Measurements from ENCODE around the gene ZFPM1. TPM values are rescaled to one million over a fixed set of nuclear protein-coding genes. Genes with fewer than 3 reads are reported as not detected.

ZFPM1 gene
- total RNA-seq, 1 experiment from 2014 or later: 3.9 TPM

GRCh38 chr16:88449267-88449561 lies 3.9 kb upstream of the ZFPM1 start:
- H3K9me3 ChIP-seq (ENCODE audit: control insufficient read depth, insufficient read depth, low read depth, low read length): no peaks in the 10 kb centered on the region
- ATAC-seq (no peak), DNase-seq (ENCODE audit: low read depth, low spot score) (no peak)
- peaks cover 6% of the 10 kb centered on the region; the same call in 1 of the 2 replicates for H3K4me1 ChIP-seq (ENCODE audit: control insufficient read depth, insufficient read depth, low read length)
- TF ChIP-seq TCF7L2 (IDR thresholded peaks at IDR 0.05; ENCODE audit: low read depth, low read length) (no peak), SIN3A (IDR thresholded peaks at IDR 0.05; ENCODE audit: borderline replicate concordance, insufficient read depth, low read depth, low read length) (no peak), POLR2AphosphoS5 (IDR thresholded peaks at IDR 0.05; ENCODE audit: low read depth, low read length) (no peak), REST (IDR thresholded peaks at IDR 0.05; ENCODE audit: insufficient read depth in 1 of 2, low read depth in 2 of 2, low read length in 1 of 2) (no peak), CTCF (IDR thresholded peaks at IDR 0.05) (no peak)
- no peaks in the 10 kb centered on the region for H3K27me3 ChIP-seq (ENCODE audit: control insufficient read depth, insufficient read depth, low read length)
- H3K27ac ChIP-seq (ENCODE audit: low read length): no peak overlapping the region
- POLR2A ChIA-PET: no interaction called here
- in situ Hi-C loops (cut with HindIII; ENCODE audit: low pct_unique_long_range_greater_than_20kb, low sequenced_read_pairs): no loop called here
- BruUV-seq (replicated peaks): no TSS peak
- H3K4me3 ChIP-seq (ENCODE audit: low read depth in 2 of 2, low read length in 2 of 2): no peak overlapping the region
- intact Hi-C loops (cut with micrococcal nuclease; ENCODE audit: unreplicated experiment): no loop called here
- no peaks in the 10 kb centered on the region; the same call in 1 of the 2 replicates for H3K36me3 ChIP-seq (ENCODE audit: control insufficient read depth, insufficient read depth, low read length)
- CTCF ChIA-PET: no interaction called here

GRCh38 chr16:88451586-88452481 lies 1.2 kb upstream of the ZFPM1 start:
- intact Hi-C loops (cut with micrococcal nuclease; ENCODE audit: unreplicated experiment): no loop called here

More at GRCh38 chr16:88451586-88452481, 1.2 kb upstream of the ZFPM1 start:
- in situ Hi-C loops (cut with HindIII; ENCODE audit: low pct_unique_long_range_greater_than_20kb, low sequenced_read_pairs): no loop called here
- Histone ChIP-seq H3K27me3 (ENCODE audit: control insufficient read depth, insufficient read depth, low read length) (no peaks in the 10 kb centered on the region), H3K27ac (ENCODE audit: low read length) (peak overlapping the region; percentile 68), H3K4me1 (ENCODE audit: control insufficient read depth, insufficient read depth, low read length) (peaks cover 16% of the 10 kb centered on the region), H3K4me3 (ENCODE audit: low read depth in 2 of 2, low read length in 2 of 2) (peak overlapping the region; percentile 42 to 57), H3K36me3 (ENCODE audit: control insufficient read depth, insufficient read depth, low read length) (no peaks in the 10 kb centered on the region; the same call in 1 of the 2 replicates), H3K9me3 (ENCODE audit: control insufficient read depth, insufficient read depth, low read depth, low read length) (no peaks in the 10 kb centered on the region)
- ChIA-PET POLR2A (no interaction called here), CTCF (no interaction called here)
- ATAC-seq (no peak), DNase-seq (ENCODE audit: low read depth, low spot score) (no peak)
- no TSS peak for BruUV-seq (replicated peaks)
- TF ChIP-seq TCF7L2 (IDR thresholded peaks at IDR 0.05; ENCODE audit: low read depth, low read length): no peak
- no peak for TF ChIP-seq REST (IDR thresholded peaks at IDR 0.05; ENCODE audit: insufficient read depth in 1 of 2, low read depth in 2 of 2, low read length in 1 of 2)
- no peak for TF ChIP-seq SIN3A (IDR thresholded peaks at IDR 0.05; ENCODE audit: borderline replicate concordance, insufficient read depth, low read depth, low read length)
- no peak for TF ChIP-seq POLR2AphosphoS5 (IDR thresholded peaks at IDR 0.05; ENCODE audit: low read depth, low read length)
- TF ChIP-seq CTCF (IDR thresholded peaks at IDR 0.05): no peak

Data from Panc1 (cell line).